Activated naive CD4-positive, alpha-beta T cell treated with anti-CD3 and anti-CD28 coated beads, Interleukin-2, amount 50 U/mL, for 72 hours (primary cell): ENCODE measurements around the gene MAP7D1. TPM values are rescaled to one million over a fixed set of nuclear protein-coding genes. Genes with fewer than 3 reads are reported as not detected.
"Not testable (repeated sequence)": the region's sequence is repeated elsewhere in the genome, so short reads cannot be mapped to it uniquely, and the experiment has no call there.

Experiments used
- ATAC-seq, 2 donors: fragments of 150-1000 bp; cut with Tn5 transposase; 2 replicates each; pipeline ENCODE4 v1.10.0; 2021; ENCODE audit warnings: mild to moderate bottlenecking in 2 of 2, moderate library complexity in 2 of 2
- DNase-seq, 2 donors: peaks; one replicate each; pipeline ENCODE4 v3.0.0; 2021 to 2022; ENCODE audit warnings: low spot score in 2 of 2
- H3K27ac Mint-ChIP-seq, 2 donors: one replicate each; pipeline ENCODE4 v1.8.0; 2022; ENCODE audit warnings: mild to moderate bottlenecking in 2 of 2, mixed read lengths in 2 of 2
- H3K36me3 Mint-ChIP-seq, 2 donors: one replicate each; pipeline ENCODE4 v1.8.0; 2022; ENCODE audit warnings: mixed read lengths in 2 of 2
- H3K9me3 Mint-ChIP-seq, 2 donors: one replicate each; pipeline ENCODE4 v1.8.0; 2022; ENCODE audit warnings: mixed read lengths in 2 of 2
- total RNA-seq, 2 donors: library from RNA; stranded (reverse); gene quantifications; one replicate each; pipeline ENCODE4 v1.2.3, GENCODE V29; 2022

MAP7D1 gene
- total RNA-seq, 2 donors from 2014 or later: 112 to 169 TPM

DNA sequence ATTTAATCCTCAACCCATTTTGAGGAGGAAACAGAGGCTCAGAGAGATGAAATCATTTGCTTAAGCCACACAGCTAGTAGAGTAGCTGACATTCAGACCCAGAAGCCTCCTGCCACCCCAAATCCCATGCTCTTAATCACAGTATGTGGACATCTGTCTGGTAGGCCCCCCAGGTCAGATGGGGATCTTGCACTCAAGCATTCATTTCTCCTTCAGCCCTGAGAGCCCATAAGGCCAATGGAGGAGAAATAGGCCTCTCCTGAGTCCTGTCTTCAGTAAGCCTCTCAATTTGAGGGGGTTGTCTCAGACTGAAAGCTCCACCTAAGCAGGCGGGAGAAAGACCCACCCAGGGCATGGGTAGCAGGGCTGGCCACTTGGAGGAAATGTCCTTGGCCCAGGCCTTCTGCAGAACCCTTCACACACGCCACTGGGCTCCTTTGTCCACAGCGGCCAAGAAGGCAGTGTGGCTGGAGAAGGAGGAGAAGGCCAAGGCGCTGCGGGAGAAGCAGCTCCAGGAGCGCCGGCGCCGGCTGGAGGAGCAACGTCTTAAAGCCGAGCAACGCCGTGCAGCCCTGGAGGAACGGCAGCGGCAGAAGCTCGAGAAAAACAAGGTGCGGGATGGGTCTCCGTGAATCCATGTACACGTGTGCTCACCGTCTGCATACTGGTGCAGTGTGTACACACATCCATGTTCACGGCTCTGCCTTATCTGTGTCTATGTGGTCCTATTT, 16.2 kb downstream of the MAP7D1 start:
- peaks cover 4 to 12% of the 10 kb centered on the region in 2 donors for H3K36me3 Mint-ChIP-seq
- DNase-seq (no peak), ATAC-seq (no peak)
- peak overlapping the region; percentile 66 to 85 for H3K27ac Mint-ChIP-seq
- H3K9me3 Mint-ChIP-seq: no peaks in the 10 kb centered on the region

GRCh38 chr1:36172983-36173382, 17.0 kb downstream of the MAP7D1 start:
- ATAC-seq (peak; percentile 60 to 84), DNase-seq (no peak)
- H3K9me3 Mint-ChIP-seq: no peaks in the 10 kb centered on the region
- H3K36me3 Mint-ChIP-seq: peaks cover 4 to 12% of the 10 kb centered on the region in 2 donors
- peak overlapping the region; percentile 66 to 85 for H3K27ac Mint-ChIP-seq

DNA sequence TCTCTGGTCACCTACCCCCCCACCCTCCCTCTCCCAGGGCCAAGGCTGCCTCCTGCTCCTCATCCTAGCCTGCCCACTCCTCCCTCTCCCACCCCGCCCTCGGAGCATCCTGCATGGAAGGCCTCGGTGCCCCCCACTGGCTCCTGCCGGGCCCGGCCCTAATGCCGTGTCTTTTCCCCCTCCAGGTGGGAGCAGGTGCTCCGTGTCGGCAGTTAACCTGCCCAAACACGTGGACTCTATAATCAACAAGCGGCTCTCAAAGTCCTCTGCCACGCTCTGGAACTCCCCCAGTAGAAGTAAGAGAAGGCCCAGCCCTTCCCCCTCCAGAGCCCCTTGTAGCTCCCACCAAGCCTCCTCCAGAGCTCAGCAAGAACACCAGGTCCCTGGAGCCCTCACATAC, 18.8 kb downstream of the MAP7D1 start:
- ATAC-seq (no peak), DNase-seq (no peak)
- Mint-ChIP-seq H3K27ac (peak overlapping the region in 1 of 2 donors; percentile 84), H3K9me3 (no peaks in the 10 kb centered on the region), H3K36me3 (peaks cover 4 to 12% of the 10 kb centered on the region in 2 donors)

GRCh38 chr1:36175137-36176095, 19.5 kb downstream of the MAP7D1 start:
- DNase-seq (no peak), ATAC-seq (no peak)
- Mint-ChIP-seq H3K36me3 (peaks cover 4 to 12% of the 10 kb centered on the region in 2 donors), H3K27ac (peak overlapping the region; percentile 27 to 84), H3K9me3 (no peaks in the 10 kb centered on the region)

DNA sequence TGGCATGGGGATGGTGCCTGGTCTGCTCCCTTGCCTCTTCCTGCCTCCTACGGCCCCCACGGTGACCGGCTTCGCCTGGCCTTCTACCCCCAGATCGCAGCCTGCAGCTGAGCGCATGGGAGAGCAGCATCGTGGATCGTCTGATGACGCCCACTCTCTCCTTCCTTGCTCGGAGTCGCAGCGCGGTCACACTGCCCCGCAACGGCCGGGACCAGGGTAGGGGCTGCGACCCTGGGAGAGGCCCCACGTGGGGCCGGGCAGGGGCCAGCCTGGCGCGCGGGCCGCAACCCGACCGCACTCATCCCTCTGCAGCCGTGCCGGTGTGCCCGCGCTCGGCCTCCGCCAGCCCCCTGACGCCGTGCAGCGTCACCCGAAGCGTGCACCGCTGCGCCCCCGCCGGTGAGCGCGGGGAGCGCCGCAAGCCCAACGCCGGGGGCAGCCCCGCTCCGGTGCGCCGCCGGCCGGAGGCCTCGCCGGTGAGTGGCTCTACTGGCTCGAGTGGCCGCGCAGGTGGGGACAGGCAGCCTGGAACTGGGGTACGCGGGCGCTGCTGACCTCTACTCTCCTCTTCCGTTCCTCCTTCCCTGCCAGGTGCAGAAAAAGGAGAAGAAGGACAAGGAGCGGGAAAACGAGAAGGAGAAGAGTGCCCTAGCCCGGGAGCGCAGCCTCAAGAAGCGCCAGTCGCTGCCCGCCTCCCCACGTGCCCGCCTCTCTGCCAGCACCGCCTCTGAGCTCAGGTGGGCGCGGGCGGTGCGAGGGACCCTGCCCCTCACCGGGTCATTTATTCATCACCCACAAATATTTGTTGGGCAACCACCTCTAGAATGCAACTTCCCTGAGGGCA, 20.4 kb downstream of the MAP7D1 start:
- peak overlapping the region in 1 of 2 donors; percentile 27 for H3K27ac Mint-ChIP-seq
- no peaks in the 10 kb centered on the region for H3K9me3 Mint-ChIP-seq
- no peak for ATAC-seq
- DNase-seq: no peak
- peaks cover 4 to 12% of the 10 kb centered on the region in 2 donors for H3K36me3 Mint-ChIP-seq

DNA sequence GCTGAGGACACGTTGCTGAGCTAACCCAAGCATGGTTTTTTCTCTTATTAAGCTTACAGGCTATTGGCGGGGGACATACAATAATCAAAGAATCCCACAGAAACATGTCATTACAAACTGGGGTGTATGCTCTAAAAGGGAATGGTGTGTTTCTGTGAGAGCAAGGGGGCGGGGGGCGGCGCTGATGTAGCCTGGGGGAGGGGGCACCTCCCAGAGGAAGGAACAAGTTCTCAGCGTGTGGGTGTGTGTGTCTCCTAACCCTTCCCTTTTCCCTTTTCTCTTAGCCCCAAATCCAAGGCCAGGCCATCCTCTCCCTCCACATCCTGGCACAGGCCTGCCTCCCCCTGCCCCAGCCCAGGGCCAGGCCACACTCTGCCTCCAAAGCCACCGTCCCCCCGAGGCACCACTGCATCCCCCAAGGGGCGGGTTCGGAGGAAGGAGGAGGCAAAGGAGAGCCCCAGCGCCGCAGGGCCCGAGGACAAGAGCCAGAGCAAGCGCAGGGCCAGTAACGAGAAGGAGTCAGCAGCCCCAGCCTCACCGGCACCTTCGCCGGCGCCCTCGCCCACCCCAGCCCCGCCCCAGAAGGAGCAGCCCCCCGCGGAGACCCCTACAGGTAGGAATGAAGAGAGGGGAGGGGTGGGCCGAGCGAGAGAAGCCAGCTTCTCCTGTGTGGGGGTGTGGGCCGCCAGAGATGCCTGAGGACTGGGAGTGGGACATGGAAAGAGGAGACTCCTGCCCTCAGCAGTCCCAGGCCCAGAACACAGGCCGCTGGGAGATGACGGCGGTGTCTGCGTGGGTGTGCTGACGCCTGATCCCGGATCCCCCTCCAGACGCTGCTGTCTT, 21.9 kb downstream of the MAP7D1 start:
- no peak for DNase-seq
- ATAC-seq: no peak
- H3K9me3 Mint-ChIP-seq: no peaks in the 10 kb centered on the region
- no peak overlapping the region for H3K27ac Mint-ChIP-seq
- peaks cover 3 to 9% of the 10 kb centered on the region in 2 donors for H3K36me3 Mint-ChIP-seq

GRCh38 chr1:36178471-36179219, 22.7 kb downstream of the MAP7D1 start:
- H3K9me3 Mint-ChIP-seq: no peaks in the 10 kb centered on the region
- no peak overlapping the region for H3K27ac Mint-ChIP-seq
- H3K36me3 Mint-ChIP-seq: peaks cover 0 to 5% of the 10 kb centered on the region in 2 donors
- ATAC-seq (no peak), DNase-seq (no peak)

DNA sequence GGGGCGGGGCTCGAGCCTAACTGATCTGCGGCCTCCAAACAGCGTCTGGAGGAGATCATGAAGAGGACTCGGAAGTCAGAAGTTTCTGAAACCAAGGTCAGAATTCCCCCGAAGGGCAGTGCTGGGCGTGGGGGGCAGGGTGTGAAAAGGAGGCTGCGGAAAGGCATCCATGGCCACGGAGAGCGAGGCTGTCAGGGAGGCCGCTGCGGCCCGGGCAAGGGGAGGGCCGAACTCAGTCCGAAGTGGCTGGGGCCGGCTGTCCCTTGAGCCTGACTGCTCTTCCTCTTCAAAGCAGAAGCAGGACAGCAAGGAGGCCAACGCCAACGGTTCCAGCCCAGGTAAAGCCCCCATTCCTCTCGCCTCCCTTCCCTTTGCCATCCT, 23.2 kb downstream of the MAP7D1 start:
- no peak overlapping the region for H3K27ac Mint-ChIP-seq
- H3K9me3 Mint-ChIP-seq: no peaks in the 10 kb centered on the region
- ATAC-seq (no peak), DNase-seq (no peak)
- H3K36me3 Mint-ChIP-seq: no peaks in the 10 kb centered on the region

- Mint-ChIP-seq H3K9me3 (no peaks in the 10 kb centered on the region), H3K36me3 (no peaks in the 10 kb centered on the region), H3K27ac (peak overlapping the region; percentile 9 to 96)
- ATAC-seq: peak in 1 of 2 donors; percentile 23
- DNase-seq: no peak
Observed at GRCh38 chr1:36182734-36183133, 26.8 kb downstream of the MAP7D1 start.

DNA sequence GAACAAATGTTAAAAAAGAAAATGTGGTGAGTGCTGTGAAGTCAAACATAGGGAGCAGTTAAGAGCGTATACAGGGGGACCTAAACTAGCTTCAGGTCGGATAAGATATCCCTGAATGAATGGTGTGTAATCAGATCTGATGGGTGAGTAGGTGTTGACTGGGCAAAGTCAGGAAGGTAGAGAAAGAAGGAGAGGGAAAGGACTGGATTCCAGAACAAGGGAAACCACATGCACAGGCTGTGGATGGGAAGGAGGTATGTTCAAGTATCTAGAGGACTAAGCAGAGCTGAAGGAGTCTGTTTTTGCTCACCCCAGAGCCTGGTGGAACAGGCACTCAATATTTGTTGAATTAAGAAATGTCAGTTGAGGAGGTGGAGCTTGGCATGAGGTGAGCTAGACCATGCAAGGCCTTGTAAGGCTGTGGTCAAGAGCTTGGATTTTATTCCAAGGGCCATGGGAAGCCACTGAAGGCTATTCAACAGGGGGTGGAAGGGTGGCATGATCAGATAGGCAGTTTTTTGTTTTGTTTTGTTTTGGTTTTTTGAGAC, 27.4 kb downstream of the MAP7D1 start:
- Mint-ChIP-seq H3K27ac (peak overlapping the region; percentile 1 to 9), H3K36me3 (no peaks in the 10 kb centered on the region)
- no peak for ATAC-seq

GRCh38 chr1:36187800-36188593, 32.0 kb downstream of the MAP7D1 start:
- peak; percentile 95 to 97 for ATAC-seq
- Mint-ChIP-seq H3K27ac (peak overlapping the region; percentile 67 to 79), H3K9me3 (no peaks in the 10 kb centered on the region), H3K36me3 (no peaks in the 10 kb centered on the region)
- DNase-seq: peak; percentile 75 to 82

More for the DNA sequence above, 27.4 kb downstream of the MAP7D1 start:
- H3K9me3 Mint-ChIP-seq: no peaks in the 10 kb centered on the region
- DNase-seq: no peak

- H3K36me3 Mint-ChIP-seq, ATAC-seq, DNase-seq, H3K9me3 Mint-ChIP-seq, H3K27ac Mint-ChIP-seq: not testable (repeated sequence)
Observed at GRCh38 chr1:36196805-36197204, 40.8 kb downstream of the MAP7D1 start.

DNA sequence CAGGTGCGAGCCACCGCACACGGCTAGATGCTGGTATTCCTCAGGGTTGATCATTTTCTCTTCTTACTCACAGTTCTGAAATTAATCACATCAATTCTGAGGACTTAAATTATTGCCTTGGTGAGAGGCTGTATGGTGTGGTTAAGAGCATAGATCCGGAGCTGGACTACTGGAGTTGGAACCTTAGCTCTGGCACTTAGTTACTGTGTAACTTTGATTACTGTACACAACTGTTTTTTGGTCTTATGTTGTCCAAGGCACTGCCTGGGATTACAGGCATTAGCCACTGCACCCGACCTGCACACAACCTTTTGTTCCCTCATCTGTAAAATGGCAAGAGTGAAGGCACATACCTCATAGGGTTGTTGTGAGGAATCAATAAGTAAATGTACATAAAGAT, 42.7 kb downstream of the MAP7D1 start:
- no peak for ATAC-seq
- DNase-seq: no peak

More for the DNA sequence above, 42.7 kb downstream of the MAP7D1 start:
- Mint-ChIP-seq H3K9me3 (no peaks in the 10 kb centered on the region), H3K36me3 (no peaks in the 10 kb centered on the region), H3K27ac (no peak overlapping the region)
